K562 (cell line): ENCODE measurements around the gene ZNF215. TPM values are rescaled to one million over a fixed set of nuclear protein-coding genes. Genes with fewer than 3 reads are reported as not detected.

ENCODE experiments used
- CHD1 ChIP-seq: fragments of 200-600 bp; sonication (generic); IDR thresholded peaks from one replicate; pipeline ENCODE4 v1.6.1; 2012; ENCODE audit warnings: mild to moderate bottlenecking, moderate library complexity, low read length, inconsistent platforms
- CHD2 ChIP-seq: IDR thresholded peaks from 2 replicates; pipeline ENCODE4 v1.6.1; 2011; ENCODE audit warnings: low read depth, low read length
- E4F1 ChIP-seq: fragments of 250-450 bp; sonication (Bioruptor Pico); IDR thresholded peaks from 2 replicates; pipeline ENCODE4 v1.5.0; 2021; ENCODE audit warnings: mild to moderate bottlenecking, borderline replicate concordance
- ELF4 ChIP-seq: fragments of 450-650 bp; formaldehyde crosslinking; IDR thresholded peaks from 2 replicates; pipeline ENCODE4 v1.4.0; 2022; ENCODE audit warnings: missing genetic modification characterization
- GMEB1 ChIP-seq: fragments of 250-450 bp; sonication (Bioruptor Pico); IDR thresholded peaks from 2 replicates; pipeline ENCODE4 v1.4.0; 2020; ENCODE audit warnings: mild to moderate bottlenecking
- GTF3C2 ChIP-seq: IDR thresholded peaks from 3 replicates; pipeline ENCODE4 v1.6.1; 2011; ENCODE audit warnings: borderline replicate concordance, mild to moderate bottlenecking, moderate library complexity; ENCODE audit not compliant: insufficient read length; ENCODE audit errors: extremely low read depth
- KLF10 ChIP-seq: fragments of 250-450 bp; sonication (Bioruptor Pico); IDR thresholded peaks from 2 replicates; pipeline ENCODE4 v1.6.1; 2021; ENCODE audit warnings: matching md5 sums
- LEF1 ChIP-seq: fragments of 450-650 bp; IDR thresholded peaks from 2 replicates; pipeline ENCODE4 v1.6.1; 2016; ENCODE audit warnings: mild to moderate bottlenecking
- PCBP1 ChIP-seq: fragments of 200-400 bp; formaldehyde crosslinking; IDR thresholded peaks from 2 replicates; pipeline ENCODE4 v1.6.1; 2018; ENCODE audit warnings: mild to moderate bottlenecking, low read depth, low read length; ENCODE audit not compliant: poor library complexity, severe bottlenecking
- SAP30 ChIP-seq: fragments of 200-600 bp; sonication (generic); IDR thresholded peaks from 2 replicates; pipeline ENCODE4 v1.6.1; 2012; ENCODE audit warnings: borderline replicate concordance, low read depth, mild to moderate bottlenecking, moderate library complexity, low read length, control low read depth, inconsistent platforms; ENCODE audit not compliant: insufficient read depth, poor library complexity, severe bottlenecking
- SIX5 ChIP-seq, 2 experiments: IDR thresholded peaks; 2 replicates each; pipeline ENCODE4 v1.6.1; 2011; ENCODE audit warnings: low read length in 2 of 2, borderline replicate concordance in 1 of 2, low read depth in 1 of 2, mild to moderate bottlenecking in 1 of 2, moderate library complexity in 1 of 2; ENCODE audit not compliant: insufficient read depth in 1 of 2
- ZBTB34 ChIP-seq: fragments of 250-450 bp; sonication (Bioruptor Pico); IDR thresholded peaks from 2 replicates; pipeline ENCODE4 v1.8.0; 2021; ENCODE audit warnings: mild to moderate bottlenecking, moderate library complexity
- ZNF175 ChIP-seq: fragments of 200-800 bp; sonication (Bioruptor generic); IDR thresholded peaks from 2 replicates; pipeline ENCODE4 v1.6.1; 2016; ENCODE audit warnings: low read depth, mild to moderate bottlenecking, missing genetic modification characterization, missing compliant biosample characterization
- ZNF274 ChIP-seq: IDR thresholded peaks from 2 replicates; pipeline ENCODE4 v1.6.1; 2011; ENCODE audit warnings: low read depth, mild to moderate bottlenecking, low read length, moderate library complexity, borderline replicate concordance
- ZNF3 ChIP-seq: fragments of 250-450 bp; sonication (Bioruptor Pico); IDR thresholded peaks from 2 replicates; pipeline ENCODE4 v1.5.0; 2021; ENCODE audit warnings: mild to moderate bottlenecking, moderate library complexity
- ZNF507 ChIP-seq: conservative IDR thresholded peaks from 2 replicates; pipeline ENCODE4 v1.6.1; 2017; ENCODE audit warnings: missing genetic modification characterization, missing compliant biosample characterization
- polyA plus RNA-seq, 8 experiments: library from polyadenylated mRNA; depleted of rRNA in 4 of 8; stranded (reverse) in 5 of 8; unstranded in 3 of 8; fragments of >200 nt; fragmentation: Nextera tagmentation in 2 of 8; fragmentation: Illumina TruSeq in 1 of 8; extraction: Ambion mirVana in 2 of 8; extraction: Trizol in 1 of 8; gene quantifications; 2 replicates each; pipeline versions ENCODE4 v1.2.1 to v1.2.3, GENCODE V29; 2011 to 2014; ENCODE audit warnings: inconsistent platforms in 1 of 8, missing spikeins in 1 of 8
- total RNA-seq, 7 experiments: library from RNA; depleted of rRNA in 6 of 7; stranded (reverse); fragments of >200 nt in 6 of 7; fragmentation: Illumina TruSeq in 2 of 7; extraction: Trizol in 2 of 7; gene quantifications; 2 replicates each; pipeline versions ENCODE4 v1.2.1 to v1.2.3, GENCODE V29; 2011 to 2021; ENCODE audit warnings: low replicate concordance in 1 of 7

Gene ZNF215
- total and polyA plus RNA-seq, 9 of the 15 experiments (the other 6 are each of a cell fraction or from before 2014, with no cell fraction given) = 11.2 to 19.1 (median 14.2) TPM

GRCh38 chr11:6926208-6927029 lies at the start of gene ZNF215 (continued):
- TF ChIP-seq E4F1 (no peak), LEF1 (no peak), SIX5 (IDR thresholded peaks at IDR 0.05; ENCODE audit: borderline replicate concordance in 1 of 2, insufficient read depth in 1 of 2, low read depth in 1 of 2, low read length in 2 of 2) (no peak), PCBP1 (no peak), ZNF3 (CRISPR knock-in tag) (no peak), ZNF274 (no peak), CHD2 (no peak), ZNF507 (tag) (no peak), CHD1 (no peak), KLF10 (CRISPR knock-in tag) (no peak), GTF3C2 (no peak), ZNF175 (no peak), SAP30 (peak; percentile 69), ELF4 (CRISPR knock-in tag) (no peak), ZBTB34 (no peak), GMEB1 (CRISPR knock-in tag) (no peak)
